VCaP (cell line): ENCODE measurements around the gene JARID2.

Experiments used
- H3K27ac ChIP-seq: fragments of 450-650 bp; 2 replicates; pipeline ENCODE4 v1.5.1; 2017
- TF ChIP-seq, protein P1 (sequence below): fragments of 450-650 bp; conservative IDR thresholded peaks from 2 replicates; pipeline ENCODE4 v1.5.1; 2017; ENCODE audit warnings: mild to moderate bottlenecking, moderate library complexity

Gene JARID2

DNA sequence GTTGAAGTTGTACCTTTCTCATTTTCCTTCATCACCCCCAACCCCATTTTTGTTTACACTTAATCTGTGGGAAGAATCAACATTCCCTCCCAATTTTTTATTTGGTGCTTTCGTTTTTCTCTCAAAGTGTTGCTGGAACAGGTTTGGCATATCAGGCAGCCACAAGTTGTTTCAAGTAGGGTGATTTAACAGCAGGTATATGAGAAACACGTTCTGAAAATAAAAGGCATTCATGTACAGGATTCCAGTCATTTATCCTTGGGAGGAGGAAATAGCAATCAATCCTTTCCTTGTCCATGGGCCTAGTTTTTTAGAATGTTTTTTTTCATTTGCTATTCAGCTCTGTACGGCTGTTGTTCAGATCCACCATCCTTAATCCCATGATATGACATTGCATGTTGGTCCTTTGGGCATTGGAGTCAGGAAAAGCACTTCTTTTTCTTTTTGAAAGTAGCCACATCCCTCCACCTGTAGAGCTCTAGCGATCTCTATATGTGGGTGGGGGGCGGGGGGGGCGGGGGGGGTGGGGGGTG lies 120.2 kb downstream of the JARID2 start:
- TF ChIP-seq, protein P1, sequence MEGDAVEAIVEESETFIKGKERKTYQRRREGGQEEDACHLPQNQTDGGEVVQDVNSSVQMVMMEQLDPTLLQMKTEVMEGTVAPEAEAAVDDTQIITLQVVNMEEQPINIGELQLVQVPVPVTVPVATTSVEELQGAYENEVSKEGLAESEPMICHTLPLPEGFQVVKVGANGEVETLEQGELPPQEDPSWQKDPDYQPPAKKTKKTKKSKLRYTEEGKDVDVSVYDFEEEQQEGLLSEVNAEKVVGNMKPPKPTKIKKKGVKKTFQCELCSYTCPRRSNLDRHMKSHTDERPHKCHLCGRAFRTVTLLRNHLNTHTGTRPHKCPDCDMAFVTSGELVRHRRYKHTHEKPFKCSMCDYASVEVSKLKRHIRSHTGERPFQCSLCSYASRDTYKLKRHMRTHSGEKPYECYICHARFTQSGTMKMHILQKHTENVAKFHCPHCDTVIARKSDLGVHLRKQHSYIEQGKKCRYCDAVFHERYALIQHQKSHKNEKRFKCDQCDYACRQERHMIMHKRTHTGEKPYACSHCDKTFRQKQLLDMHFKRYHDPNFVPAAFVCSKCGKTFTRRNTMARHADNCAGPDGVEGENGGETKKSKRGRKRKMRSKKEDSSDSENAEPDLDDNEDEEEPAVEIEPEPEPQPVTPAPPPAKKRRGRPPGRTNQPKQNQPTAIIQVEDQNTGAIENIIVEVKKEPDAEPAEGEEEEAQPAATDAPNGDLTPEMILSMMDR: no peak
- peak overlapping the region; percentile 38 for H3K27ac ChIP-seq

DNA sequence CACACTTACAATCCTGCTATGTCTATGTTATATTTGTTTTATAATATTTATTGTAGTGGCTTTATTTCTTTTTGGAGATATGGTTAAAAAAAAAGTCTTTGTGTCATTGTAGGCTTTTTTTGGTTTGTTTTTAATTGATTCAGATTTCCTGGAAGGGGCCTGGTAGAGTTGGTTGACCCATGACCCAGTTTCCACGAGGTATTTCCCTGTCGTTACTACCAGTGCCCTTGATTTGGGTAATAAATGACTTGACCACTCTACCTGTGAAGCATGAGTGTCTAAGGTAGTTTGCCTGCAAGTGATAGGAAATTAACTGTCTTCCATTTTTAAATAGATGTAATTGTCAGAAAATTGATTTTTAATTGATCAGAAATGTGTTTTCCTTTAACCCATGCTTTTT lies 121.0 kb downstream of the JARID2 start:
- H3K27ac ChIP-seq: no peak overlapping the region
- TF ChIP-seq, protein P1: no peak

DNA sequence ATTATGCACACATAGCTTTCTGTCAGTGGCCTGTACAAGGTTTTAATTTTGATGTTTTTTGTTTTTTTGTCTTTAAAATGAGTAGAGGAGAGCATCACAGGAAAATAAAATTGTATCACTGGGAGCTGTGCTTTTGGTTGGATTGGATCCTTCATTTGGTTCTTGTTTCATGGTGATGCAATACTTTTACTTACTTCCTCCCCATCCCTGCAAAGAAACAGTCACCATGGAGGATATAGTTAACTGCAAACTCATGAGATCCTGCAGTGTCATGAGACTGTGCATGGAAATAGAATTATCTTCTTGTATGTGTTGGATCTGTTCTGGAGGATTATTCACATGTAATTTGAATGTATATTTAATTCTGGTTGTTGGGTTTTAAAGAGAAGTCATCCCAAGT lies 122.3 kb downstream of the JARID2 start:
- TF ChIP-seq, protein P1: no peak
- no peak overlapping the region for H3K27ac ChIP-seq

DNA sequence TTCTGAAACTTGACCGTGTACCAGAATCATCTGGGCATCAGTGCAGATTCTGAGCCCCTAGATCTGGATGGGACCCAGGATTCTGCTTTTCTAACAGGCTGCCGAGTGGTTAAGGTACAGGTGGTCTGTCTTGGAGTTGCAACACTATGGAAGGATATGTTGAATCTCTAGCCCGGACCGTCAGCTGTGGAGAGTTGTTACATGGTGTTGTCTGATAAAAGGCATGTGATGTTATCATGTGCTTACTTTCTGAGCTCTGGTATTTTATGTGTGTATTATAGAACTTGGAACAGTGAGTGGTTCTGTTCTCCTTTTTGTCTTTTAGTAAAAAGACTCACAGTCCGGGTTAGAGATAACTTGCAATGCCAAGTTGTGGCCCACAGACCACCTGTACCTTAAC lies 123.0 kb downstream of the JARID2 start:
- no peak overlapping the region for H3K27ac ChIP-seq
- TF ChIP-seq, protein P1: no peak

DNA sequence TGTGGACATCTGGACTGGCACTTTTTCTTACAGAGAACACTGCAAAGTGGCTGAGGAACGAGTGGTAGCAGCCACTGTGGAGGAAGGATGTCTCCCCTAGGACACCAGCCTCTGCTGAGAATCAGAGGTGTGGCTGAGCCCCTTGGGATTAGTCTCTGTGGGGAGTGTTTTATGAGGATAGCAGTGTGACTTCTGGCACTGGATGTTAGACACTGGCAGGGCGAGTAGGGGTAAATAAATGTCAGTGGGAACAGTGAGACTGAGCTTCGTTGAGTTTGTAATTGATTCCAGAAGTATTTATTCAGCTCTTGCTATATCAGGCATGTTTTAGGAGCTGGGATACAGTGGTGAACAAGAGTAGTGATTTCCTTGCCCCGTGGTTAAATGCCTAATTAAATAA lies 124.0 kb downstream of the JARID2 start:
- H3K27ac ChIP-seq: no peak overlapping the region
- TF ChIP-seq, protein P1: no peak

DNA sequence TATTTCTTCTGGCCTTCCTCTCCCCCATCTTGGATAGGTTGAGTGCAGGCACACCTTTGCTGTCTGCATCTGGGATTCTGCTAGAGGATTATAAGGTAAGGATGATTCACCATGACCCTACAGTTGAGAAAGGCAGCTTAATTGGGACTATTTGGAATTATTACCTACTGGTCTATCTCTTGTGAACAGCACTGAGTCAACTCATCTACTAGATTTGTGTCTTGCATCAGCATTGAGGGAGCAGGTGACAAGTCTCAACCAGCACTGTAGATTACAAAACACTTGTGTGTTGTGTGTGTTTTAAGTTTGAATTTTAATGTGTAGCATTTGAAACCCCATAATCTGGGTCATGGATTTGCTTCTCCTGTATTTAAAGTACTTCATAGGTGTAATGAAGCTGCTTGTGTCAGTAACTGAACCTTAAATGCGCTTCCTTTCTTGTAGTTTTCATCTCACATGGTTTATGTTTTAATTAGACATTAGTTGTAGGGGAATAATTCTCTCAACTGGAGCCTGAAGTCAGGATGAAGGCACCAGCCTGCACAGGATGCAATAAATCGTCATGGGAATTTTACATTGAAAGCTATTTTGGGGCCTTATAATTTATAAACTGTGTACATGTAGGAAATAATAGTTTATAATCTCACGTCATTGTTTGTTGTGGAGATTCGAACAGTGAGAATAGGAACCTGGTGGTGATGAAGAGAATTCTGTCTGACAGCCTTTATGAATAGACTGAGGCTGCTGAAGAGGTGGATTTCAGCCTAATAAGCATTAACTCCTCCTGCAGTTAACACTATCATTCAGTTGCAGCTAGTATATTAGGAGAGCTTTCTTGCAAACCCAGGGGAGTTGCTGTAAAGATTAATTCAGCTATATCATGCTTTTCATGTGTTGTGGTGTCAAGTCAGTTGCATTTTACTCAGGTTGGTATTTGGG lies 125.1 kb downstream of the JARID2 start:
- TF ChIP-seq, protein P1: no peak
- no peak overlapping the region for H3K27ac ChIP-seq

DNA sequence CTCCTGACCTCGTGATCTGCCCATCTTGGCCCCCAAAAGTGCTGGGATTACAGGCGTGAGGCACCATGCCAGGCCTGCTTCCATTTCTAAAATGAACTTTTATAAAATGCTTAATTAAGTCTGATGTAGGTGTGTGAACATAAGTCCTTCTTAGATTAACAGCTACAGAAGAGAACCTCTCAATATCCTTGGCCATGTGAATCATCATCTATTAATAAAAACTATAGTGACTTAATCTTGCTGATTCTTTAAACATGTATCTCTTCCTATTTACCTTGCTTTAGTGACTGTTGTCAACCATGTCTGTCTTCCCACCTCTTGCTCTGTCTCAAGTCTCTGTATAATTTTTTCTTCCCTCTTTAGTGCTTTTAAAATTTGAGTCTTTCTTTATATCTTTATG lies 127.1 kb downstream of the JARID2 start:
- TF ChIP-seq, protein P1: no peak

More for the DNA sequence above, 127.1 kb downstream of the JARID2 start:
- no peak overlapping the region for H3K27ac ChIP-seq
